Epidermal melanocyte (primary cell): ENCODE measurements around the gene DCDC1.

Experiments used
- DNase-seq: peaks from one replicate; pipeline ENCODE4 v3.0.0; 2011; ENCODE audit warnings: low spot score; ENCODE audit not compliant: insufficient read length

Gene DCDC1

DNA sequence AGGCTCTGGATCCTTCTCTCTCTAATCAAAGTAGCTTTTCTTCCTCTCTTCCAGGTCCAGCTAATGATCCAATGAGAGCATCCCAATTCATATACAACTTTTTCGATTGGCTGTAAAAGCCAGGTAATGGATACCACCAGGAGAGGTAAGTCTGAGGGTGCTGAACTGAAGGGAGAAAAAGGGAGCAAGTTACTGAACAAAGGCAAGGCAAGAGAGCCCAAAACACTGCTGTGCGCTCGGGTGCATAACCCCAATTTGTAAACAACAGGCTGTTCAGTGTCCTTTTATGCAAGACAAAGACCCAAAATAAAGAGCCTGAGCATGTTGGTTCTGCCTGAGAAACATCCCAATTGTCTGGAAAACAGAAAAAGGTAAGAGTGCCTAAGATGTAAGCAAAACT is 260.1 kb downstream of the DCDC1 start:
- no peak for DNase-seq

GRCh38 chr11:31107649-31108048 is 261.9 kb downstream of the DCDC1 start:
- no peak for DNase-seq

DNA sequence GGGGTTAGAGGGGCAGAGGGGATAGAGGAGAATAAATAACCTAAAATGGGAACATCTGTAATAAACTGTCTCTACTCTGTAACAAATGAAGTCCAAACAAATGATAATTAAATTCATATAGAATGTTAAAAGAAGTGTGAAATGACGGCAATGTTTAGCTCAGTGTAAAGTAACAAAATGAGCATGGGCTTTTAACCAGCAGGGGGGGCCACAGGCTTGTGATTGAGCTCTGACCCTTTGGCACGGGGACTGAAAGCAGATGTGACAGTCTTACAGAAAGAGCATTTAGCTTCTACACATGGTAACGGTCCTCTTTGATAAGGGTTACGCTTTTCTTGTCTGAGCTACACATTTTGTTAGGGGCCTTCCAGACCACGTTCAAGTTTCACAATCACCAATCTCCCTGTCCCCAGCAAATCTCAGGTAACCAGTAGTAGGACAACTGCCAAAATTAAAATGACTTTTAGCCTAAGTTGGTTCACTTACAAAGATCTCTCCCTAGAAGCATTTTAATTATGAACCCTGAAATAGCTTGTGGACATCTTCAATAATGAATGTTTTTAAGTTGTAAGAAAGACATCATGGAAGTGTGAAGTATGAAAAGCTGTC is 262.5 kb downstream of the DCDC1 start:
- DNase-seq, result peak; percentile 26

DNA sequence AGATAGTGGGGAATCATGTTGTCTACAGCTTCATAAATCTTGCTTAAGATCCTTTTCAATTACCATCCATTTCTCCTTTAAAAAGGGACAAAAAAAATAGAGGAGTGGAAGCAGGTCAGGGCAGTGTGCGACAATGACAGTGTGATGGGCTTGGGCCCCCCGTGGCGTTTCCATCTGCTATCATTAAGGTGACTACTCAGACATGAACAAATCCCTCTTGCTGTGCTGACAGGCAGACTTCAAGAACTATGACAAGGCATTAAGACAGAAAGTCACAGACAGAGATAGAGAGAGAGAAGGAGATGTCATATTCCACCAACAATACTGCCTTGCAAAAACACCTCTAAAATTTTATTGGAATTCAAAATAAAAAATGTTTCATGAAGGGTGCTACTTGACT is 263.2 kb downstream of the DCDC1 start:
- no peak for DNase-seq

GRCh38 chr11:31102875-31103274 is 266.7 kb downstream of the DCDC1 start:
- DNase-seq, result no peak

GRCh38 chr11:31102316-31102715 is 267.2 kb downstream of the DCDC1 start:
- no peak for DNase-seq

DNA sequence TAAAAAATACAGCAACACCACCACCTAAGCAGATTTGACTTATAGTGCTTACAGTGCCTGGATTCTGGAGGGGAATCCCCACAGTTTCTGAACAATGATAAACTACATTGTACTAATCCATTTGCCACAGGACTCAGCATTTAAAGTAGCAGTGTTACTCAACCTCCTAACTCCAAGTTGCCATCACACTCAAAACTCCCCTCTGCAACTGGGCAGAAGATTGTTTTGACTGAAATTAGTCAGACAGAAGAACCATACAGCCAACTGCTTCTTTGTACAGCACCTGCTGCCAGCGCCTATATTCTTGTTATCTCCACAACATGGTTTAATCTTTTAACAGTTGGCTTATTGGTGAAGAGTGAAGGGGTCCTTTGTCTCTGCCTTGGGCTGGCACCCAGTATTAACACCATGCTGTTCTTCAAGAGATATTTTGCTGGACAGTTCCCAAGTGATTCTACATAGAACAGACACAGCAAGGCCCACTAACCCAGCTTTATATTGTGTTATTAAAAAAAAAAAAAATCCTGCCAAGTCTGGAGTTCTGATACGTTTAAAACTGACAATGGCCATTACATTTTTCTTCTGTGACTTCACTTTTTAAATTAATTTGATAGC is 273.2 kb downstream of the DCDC1 start:
- no peak for DNase-seq

DNA sequence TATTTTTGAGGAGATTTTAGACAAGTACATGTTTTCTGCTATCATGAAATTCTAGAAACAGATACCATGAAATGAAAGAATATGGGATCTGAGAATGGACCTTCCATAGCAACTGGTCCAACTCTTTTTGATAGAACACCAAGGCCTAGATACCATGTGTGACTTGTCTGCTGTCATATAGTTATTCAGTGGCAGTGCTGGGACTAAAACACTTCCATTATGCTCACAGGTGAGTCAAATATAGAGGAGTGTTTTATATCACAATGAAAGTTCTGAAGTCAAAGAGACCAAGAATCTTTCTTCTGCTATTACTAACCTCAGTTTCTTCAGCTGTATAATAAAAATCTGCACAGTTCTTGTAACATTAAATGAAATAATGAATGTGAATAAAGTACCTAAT is 276.9 kb downstream of the DCDC1 start:
- no peak for DNase-seq

DNA sequence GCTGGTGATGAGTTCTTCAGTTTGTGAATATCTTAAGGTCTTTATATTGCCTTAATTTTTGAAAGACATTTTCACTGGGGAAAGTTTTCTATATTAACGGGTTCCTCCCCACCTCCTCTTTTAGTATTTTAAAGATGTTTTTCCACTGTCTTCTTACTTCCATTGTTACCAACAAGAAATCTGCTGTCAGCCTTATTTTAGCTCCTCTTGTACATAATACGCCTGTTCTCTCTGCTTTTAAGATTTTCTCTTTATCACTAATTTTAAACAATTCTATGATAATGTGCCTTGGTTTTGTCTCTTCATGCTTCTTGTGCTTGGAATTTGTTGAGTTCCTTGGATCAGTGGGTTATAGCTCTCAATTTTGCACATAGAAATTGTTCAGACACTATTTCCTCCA is 280.4 kb downstream of the DCDC1 start:
- no peak for DNase-seq

- DNase-seq, result no peak
Observed at GRCh38 chr11:31069447-31070205, 299.9 kb downstream of the DCDC1 start.

DNA sequence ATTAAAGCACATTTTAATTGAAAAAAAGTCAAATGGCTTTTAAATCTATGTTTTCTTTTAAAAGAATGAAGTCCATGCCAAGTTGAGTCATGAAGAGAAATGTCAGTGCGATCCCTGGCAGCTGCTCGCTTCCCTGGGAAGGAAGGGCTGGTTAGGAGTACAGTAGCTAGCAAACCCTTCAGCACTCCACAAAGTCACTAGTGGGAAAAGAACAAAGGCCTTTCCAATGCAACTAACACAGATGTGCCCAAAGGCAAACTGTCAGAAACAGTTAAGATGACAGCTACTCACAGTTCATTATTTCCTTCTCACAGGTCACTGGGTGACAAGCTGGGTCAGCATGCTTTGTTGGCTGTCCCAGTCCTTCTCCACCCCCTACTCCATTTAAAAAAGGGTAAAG is 308.7 kb downstream of the DCDC1 start:
- no peak for DNase-seq

DNA sequence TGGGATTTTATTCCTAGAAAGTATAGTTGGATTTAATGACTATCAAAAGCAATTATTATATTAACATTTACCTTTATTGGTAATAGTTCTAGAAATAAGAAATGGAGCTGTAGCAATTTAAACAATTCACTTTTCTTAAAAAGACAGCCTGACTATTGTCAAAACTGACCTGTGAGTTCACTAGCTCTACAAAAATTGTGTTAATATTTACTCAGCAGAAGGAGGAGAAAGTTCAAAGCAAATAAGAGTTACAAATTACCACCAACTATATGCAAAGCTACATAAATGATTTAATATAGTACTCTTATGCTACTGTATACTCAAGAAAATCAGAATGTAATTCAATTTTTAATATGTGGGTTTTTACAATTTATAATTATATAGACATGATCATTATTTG is 310.0 kb downstream of the DCDC1 start:
- DNase-seq, result no peak

- no peak for DNase-seq
Observed at GRCh38 chr11:31050061-31050765, 319.3 kb downstream of the DCDC1 start.

GRCh38 chr11:31045335-31045734 is 324.2 kb downstream of the DCDC1 start:
- no peak for DNase-seq

DNA sequence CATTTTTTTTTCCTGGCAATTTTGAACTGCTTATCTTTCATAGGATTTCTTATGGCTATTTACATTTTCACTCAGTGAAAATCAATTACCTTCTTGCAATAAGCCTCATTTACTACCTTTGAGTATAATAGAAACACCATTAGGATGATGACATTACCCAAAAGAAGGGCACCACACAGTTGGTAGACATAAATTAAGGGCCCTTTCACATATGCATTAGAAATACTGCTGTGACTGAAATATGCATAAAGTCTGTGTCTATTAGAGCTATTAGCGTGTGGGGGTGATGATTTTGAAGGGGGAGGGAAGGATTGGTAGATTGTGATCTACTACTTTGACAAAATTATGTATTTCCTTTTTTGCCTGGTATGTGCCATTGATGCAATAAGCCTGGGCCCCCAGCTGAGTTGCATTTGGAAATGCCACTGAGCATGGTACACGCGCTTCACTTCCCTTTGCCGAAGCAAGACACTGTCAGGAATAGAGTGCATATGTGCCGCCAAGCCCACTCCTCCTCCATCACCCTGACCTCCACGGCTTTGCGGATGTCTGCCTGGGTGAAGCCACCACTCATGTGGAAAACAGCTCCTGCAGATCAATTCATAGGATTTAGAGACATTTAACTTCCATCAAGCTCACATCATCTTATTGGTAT is 339.3 kb downstream of the DCDC1 start:
- no peak for DNase-seq

DNA sequence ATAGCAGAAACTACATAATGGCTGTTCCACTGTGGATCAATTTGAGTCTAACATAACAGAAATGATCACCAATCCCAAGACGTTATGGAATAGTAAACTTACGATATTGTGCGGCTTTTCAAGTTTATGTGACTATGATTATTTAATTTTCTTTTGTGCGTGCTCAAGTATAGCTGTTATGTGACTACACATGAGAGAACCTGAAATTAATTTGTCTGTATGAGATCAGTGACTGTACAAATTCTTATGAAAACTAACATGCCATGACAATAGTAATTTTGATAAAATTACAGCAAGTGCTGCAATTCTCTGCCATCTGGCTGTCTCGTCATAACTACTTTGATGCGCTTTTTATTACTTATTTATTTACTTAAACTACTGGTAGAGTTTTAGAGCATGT is 343.2 kb downstream of the DCDC1 start:
- no peak for DNase-seq

GRCh38 chr11:31022080-31022479 is 347.5 kb downstream of the DCDC1 start:
- no peak for DNase-seq

DNA sequence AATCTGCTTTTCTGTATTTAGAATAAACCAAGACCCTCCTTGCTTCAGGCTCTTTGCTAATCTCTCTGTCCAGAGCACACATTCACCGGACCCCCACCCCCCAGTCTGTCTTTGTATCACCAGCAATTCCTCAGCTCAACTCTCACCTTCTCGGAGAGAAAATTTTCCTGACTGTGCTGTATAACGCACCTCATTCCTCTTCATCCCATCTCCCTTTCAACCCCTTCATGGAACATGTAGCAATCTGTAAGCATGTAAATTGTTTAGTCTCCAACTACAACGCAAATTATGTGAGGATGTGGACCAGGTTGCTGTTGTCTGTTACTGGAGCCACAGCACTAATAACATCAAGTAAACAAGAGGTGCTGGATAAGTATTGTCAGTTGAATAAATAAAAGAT is 349.8 kb downstream of the DCDC1 start:
- no peak for DNase-seq

- no peak for DNase-seq
Observed at GRCh38 chr11:31005202-31005601, 364.3 kb downstream of the DCDC1 start.

GRCh38 chr11:31001427-31001826 is 368.1 kb downstream of the DCDC1 start:
- DNase-seq, result no peak

DNA sequence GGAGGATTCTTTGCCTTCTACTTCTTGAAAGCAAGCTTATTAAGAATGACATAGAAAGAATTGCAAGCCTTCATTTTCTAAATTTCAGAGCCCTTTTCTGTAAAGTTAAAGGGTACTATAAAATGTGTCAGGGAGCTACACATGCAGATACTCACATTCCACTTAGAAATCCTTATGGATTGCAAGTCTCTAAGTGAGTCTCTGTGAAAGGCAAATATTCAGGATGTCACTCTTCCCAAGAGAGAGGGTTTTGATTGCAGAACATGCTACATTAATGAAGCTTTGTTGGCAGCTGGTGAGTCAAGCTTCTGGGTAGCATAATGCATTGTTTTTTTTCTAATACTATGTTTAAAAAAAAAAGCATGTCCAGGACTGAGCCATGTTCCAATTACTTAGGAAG is 369.2 kb downstream of the DCDC1 start:
- no peak for DNase-seq

DNA sequence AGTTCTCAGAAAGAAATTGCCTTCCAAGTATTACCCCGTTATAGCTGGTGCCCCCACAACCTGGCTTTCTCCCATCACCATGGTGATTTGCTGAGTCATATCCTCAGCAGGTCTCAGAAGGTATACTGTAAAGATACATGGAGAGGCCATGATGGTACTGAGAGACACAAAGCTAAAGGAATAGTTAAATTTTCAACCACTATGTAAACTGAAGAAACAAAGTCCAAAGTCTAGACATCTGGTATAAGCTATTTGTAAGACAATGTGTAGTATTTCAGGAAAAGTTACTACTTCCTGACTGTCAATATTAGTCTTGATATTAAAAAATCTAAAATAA is 377.1 kb downstream of the DCDC1 start:
- no peak for DNase-seq
